NCI-H2196 (cell line): ENCODE results near the gene ACO1.

ENCODE experiments used
- DNase-seq: peaks from one replicate; lab custom pipeline; 2025; ENCODE audit not compliant: unreplicated experiment; lab: John Stamatoyannopoulos, UW

The ACO1 gene

DNA sequence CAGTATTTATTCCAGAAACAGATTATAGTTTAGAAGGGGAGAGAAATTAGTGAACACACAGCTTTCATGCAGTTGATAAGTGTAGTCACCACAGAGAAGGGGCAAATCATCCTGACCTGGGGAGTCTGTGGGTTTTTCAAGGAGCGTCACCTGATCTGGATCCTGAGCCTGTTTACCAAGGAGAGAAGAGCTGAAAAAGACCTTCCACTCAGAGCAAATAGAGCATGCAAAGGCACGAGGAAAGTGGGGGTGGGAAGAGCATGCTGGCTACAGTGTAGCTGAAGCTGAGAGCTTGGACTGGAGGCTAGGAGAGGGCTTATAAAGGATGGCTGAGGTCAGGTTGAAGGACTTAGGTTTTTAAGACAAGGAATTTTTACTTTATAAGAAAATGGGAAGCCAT lies 30.4 kb downstream of the ACO1 start:
- no peak for DNase-seq

DNA sequence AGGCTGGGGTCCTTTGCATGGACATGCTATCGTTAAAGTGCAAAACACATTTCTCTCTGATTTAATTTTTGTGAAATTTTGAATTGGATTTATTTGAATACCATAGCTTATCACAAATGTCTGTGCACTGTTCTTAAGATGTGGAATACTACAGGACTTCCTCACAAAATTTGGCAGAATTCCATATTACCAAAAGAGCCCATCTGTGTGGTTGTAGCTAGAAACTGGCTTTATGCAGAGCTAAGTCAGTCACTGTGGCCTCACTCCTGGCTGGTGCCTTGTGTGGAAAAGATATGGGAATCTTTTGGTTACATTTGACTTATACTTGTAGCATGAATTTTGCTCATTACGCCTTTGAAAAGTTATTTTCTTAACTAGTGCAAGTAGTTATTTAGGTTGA lies 35.5 kb downstream of the ACO1 start:
- DNase-seq, result no peak

GRCh38 chr9:32422237-32422806 lies 37.9 kb downstream of the ACO1 start:
- DNase-seq, result no peak

DNA sequence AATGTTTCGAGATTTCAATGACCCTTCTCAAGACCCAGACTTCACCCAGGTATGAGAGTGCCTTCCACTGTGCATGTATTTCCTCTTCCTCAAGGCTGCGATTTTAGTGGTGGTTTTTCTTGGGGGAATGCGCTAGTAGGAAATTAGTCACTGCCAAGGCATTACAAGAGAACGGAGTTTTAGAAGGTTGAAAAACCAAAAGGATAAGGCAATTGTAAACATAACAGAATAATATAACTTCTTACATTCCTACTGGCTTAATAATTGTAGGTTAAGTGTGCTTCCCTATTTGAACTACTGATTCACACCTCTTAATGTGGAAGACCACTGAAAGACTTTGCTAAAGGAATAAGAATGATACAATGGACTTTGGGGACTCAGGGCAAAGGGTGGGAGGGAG lies 38.9 kb downstream of the ACO1 start:
- DNase-seq, result no peak

GRCh38 chr9:32424616-32425015 lies 40.2 kb downstream of the ACO1 start:
- no peak for DNase-seq

DNA sequence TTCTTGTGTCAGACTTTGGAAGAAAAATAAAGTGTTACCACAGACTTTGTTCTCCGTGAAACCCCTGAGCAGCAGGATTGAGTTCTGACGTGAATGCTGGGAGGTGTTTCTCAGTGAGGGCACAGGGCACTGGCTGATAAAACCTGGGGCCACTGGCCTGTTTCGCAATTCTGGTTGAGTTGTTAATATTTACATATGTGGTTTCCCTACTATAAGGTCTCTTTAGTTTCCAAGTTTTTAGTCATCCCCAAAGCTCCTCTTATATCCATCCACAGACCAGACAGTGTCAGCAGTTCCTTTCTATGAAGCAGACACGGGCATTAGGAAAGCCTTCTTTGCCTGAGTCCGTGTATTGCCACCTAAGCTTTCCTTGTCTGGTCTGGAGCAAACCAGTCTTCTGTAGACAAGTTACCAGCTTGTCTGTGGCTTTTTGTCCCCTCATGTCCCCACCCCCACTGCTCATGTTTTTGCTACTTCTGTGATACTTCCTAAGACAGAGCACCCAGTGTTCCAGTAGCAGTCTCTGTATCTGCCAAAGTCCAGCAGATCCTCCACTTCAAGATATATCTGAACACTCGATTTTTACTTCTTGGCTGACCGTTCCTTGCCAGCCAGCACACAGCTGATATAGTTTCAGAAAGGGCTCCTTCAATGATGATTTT lies 42.0 kb downstream of the ACO1 start:
- DNase-seq, result peak; percentile 24

GRCh38 chr9:32427111-32427873 lies 42.8 kb downstream of the ACO1 start:
- DNase-seq, result peak; percentile 50

DNA sequence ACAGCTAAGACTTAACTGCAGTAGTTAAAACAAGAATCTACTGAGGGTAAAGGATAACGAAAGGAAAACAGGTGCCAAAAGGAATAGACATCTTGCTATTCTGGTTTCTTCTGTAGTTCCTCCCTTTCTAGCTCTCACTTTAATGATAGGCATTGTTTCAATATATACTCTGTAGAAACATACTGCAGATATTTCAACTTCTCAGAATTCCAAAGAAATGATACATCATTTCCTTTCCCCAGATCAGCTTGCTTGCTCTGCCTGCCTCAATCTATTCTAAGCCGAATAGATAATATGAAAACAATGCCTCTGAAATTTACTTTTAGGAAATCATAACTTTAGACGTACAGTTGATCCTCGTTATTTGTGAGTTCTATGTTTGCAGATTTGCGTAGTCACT lies 46.3 kb downstream of the ACO1 start:
- no peak for DNase-seq

GRCh38 chr9:32431196-32431595 lies 46.8 kb downstream of the ACO1 start:
- no peak for DNase-seq

DNA sequence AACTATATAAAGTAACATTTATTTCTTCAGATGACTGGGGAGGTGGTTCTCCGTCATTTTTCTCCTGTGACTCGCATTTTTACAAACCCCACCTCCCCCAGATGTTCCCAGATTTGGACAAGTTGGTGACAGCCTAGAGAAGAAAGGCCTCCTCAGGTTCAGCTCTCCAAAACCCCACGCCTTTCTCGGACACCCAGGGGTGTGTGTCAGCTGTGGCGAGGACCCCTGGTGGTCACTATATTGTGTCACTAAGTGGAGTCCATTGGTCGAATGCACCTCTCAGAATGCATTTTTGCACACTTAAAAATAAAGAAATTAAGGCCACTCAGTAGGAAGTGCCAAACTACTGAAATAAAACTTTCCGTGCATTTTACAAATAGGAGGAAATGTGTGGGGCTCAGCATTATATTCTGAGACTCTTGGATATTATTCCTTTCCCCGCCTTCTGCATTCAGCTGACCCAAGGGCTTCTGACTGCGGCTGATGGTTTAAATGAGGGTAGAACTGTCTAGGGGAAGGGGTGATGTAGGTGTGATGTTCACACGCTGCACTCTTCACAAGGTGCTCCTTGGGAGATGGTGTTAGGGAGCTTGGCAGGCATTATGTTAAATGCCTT lies 47.6 kb downstream of the ACO1 start:
- DNase-seq, result peak; percentile 14

DNA sequence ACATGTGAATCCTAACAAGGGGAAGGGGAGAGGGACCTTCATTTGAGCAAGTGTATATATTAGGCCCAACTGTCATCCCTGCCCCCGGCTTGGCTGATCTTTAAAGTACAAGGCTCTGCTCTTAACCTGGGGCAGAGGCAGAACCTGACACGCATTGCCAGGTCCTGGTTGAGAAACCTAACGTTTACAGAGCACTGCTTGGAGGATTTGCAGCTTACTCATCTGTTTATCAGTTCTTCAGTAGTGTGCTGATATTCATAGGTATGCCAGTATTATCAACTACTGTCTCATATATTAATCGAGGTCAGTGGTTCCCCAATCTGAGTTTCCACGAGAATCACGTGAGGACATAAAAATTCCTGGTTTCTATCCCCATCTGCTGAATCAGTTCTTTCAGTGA lies 50.4 kb downstream of the ACO1 start:
- DNase-seq, result no peak

DNA sequence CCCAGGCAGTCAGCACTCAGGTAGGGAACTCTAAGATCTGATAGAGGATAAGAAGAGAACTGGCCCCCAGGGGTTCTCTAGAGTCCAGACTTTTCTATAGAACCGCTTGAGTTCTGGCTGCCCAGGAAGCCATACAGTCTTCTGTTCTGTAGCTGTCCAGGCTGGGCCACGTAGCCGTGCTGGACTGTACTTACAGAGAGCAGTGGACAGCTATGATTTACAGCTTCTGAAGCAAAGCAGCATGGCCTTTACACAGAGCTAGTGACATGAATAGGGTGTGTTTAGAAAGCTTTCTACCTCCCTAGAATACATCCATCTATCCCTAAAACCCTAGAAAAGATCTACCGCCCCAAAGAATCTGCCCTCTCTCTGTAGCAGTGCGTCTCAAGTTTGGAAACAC lies 57.2 kb downstream of the ACO1 start:
- DNase-seq, result no peak

DNA sequence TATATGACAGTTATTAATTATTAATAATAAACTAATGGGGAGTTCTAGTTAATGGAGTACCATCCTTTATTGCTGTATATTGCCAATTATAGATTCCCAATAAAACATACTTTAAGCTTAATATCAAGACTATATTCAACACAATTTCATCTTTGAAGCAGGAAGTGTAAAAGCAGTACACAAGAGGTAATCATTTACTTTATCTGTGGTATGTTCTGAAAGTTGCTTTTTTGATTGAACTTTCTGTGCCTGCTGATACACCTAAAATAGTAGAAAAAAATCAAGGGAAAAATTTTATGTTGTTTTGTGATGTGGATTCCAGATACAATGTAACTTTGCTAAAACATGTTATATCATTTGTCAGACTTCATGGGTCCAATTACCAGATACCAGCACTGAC lies 58.0 kb downstream of the ACO1 start:
- DNase-seq, result no peak

GRCh38 chr9:32449969-32450368 lies 65.5 kb downstream of the ACO1 start:
- no peak for DNase-seq

GRCh38 chr9:32454280-32454679 lies 69.8 kb downstream of the ACO1 start:
- DNase-seq, result no peak

DNA sequence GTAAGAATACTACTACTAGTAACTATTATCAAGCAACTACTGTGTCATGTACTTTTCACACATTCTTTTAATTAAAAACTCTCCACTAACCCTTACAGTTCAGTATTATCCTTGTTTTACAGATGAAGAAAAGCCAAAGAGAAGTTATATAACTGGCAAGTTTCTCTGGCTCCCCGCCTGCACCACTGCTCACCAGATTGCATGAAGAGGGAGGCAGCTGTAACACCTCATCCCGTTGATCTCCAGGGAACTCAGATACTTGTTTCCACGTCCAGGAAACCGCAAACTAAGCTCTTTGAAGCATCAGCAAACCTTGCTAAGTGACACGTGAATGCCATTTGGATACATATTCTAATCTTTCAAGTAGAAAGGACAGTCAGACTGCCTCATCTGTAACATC lies 71.3 kb downstream of the ACO1 start:
- DNase-seq, result no peak

DNA sequence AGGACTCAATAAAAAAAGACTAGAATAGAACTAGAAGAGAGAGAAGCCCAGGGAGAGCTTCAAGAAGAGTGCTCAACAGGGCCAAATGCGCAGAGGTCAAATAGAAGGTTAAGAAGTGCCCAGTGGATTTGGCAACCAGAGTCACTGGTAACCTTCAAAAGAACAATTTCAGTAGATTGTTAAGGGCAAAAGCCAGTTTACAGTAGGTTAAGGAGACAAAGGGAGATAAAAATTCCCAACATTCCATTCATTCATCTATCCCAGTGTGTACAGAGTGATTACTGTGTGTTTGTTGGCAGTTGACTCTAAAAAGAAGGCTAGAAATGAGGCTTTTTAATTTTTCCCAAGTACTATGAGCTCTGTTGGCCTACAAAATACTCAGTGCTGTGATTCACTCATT lies 72.1 kb downstream of the ACO1 start:
- no peak for DNase-seq

DNA sequence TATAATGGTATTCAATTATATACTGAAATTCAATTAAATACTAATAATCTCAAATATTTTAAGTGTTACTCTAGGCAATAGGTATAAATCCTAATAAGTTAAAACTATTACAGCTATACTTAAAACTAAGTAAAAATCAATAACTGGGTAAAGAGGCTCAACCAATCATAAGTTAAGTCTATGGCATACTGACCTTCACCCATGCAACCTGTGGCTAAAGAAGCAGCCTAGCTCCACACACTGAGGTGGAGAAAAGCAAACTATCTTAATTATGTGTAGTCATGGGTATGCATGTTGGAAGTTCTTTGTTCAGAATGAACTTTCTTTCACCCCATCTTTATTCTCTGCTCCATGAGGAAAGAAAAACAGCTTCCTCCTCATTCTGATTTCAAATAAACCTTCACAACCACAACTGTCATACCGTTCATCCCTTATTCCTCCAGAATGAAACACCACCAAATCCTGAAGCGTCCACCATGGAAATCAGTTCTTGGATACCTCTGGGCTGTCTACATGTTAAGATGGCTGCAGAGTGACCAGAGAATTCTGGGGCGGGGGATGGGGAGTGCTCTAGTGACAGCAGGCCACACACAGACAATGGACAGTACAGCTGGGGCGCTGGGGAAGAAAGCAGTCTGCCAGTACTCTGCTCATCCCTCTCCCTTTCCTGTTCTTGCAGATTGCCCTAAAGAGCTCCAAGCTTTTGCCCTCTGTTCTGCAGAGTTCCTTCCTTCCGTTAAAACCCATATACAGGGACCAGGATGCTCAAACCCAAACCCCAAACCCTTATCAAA lies 79.3 kb downstream of the ACO1 start:
- no peak for DNase-seq

DNA sequence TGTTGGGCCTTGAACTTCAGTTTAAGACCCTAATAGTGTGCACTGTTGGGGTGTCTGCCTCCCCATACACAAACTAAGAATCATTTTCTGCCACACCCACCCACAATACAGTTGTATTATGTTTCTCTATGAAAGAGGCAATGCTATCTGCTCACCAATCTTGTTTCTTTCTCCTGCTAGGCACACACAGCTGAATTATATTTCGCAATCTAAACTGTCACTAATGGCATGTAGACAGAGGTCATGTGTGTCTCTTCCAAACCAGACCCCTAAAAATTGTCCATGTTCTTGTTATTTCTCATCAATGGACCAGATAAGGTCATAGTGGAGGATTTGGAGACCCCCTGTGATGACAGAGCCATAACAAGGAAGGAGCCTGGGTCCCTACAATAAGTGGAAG lies 84.3 kb downstream of the ACO1 start:
- no peak for DNase-seq

GRCh38 chr9:32472344-32472743 lies 87.9 kb downstream of the ACO1 start:
- DNase-seq, result no peak

GRCh38 chr9:32483343-32483742 lies 98.9 kb downstream of the ACO1 start:
- DNase-seq, result no peak
